K562 (cell line): ENCODE measurements around the gene NRDE2. TPM values are rescaled to one million over a fixed set of nuclear protein-coding genes. Genes with fewer than 3 reads are reported as not detected.

Experiments used
- ATAC-seq: fragments of 200-7000 bp; cut with Tn5 transposase; 3 replicates; pipeline ENCODE4 v1.9.1; 2020; ENCODE audit warnings: moderate library complexity
- BruUV-seq: library from RNA; stranded (reverse); fragments of 400-500 nt; replicated peaks from 2 replicates; lab custom pipeline; 2021; lab: Mats Ljungman, UMichigan
- CTCF ChIA-PET: fragments of 300-600 bp; formaldehyde crosslinking; extraction: SDS; loops from one replicate; lab custom pipeline; 2021; ENCODE audit warnings: low intra/inter-chr PET ratio; lab: Yijun Ruan, JAX
- POLR2A ChIA-PET: fragments of 300-600, 350-650 bp; sonication (Branson Sonifier 250); formaldehyde crosslinking; extraction: SDS; loops from one replicate; lab custom pipeline; 2021; ENCODE audit warnings: antibody characterized with exemption, inconsistent platforms; lab: Yijun Ruan, JAX
- DNase-seq, 4 experiments: peaks; one replicate each; pipeline versions ENCODE4 v3.0.0 to v3.0.0-alpha.2; 2011 to 2018; ENCODE audit warnings: low spot score in 3 of 4, mixed read lengths in 3 of 4; ENCODE audit errors: extremely low read depth in 1 of 4
- FAIRE-seq: peaks from 2 replicates; lab custom pipeline; 2011; peaks lifted over from hg19 to GRCh38; lab: Jason Lieb, UNC
- H2AFZ ChIP-seq: 2 replicates; pipeline ENCODE4 v1.6.0; 2011; ENCODE audit warnings: low read depth, low read length, control low read depth, inconsistent platforms
- H3K27ac ChIP-seq: fragments of 200-600 bp; 3 replicates; pipeline ENCODE4 v1.8.0; 2011; ENCODE audit warnings: low read depth, mild to moderate bottlenecking, control low read depth, inconsistent platforms, low read length, moderate library complexity, mixed read lengths; ENCODE audit errors: extremely low read depth
- H3K27me3 ChIP-seq, 2 experiments: fragments of 300-600 bp in 1 of 2; 2 replicates in 1 of 2; 3 replicates in 1 of 2; pipeline versions ENCODE4 v1.6.0 to v1.8.0; 2011; ENCODE audit warnings: inconsistent platforms in 2 of 2, low read length in 2 of 2, mild to moderate bottlenecking in 1 of 2, mixed read lengths in 1 of 2, moderate library complexity in 1 of 2; ENCODE audit not compliant: control insufficient read depth in 2 of 2, insufficient read depth in 2 of 2
- H3K36me3 ChIP-seq: fragments of 300-600 bp; 3 replicates; pipeline ENCODE4 v1.8.0; 2011; ENCODE audit warnings: mild to moderate bottlenecking, low read length, inconsistent platforms; ENCODE audit not compliant: control insufficient read depth, insufficient read depth
- H3K4me1 ChIP-seq, 2 experiments: fragments of 200-600 bp in 1 of 2; replicated peaks in 1 of 2; 2 replicates in 1 of 2; 3 replicates in 1 of 2; pipeline versions ENCODE4 v1.5.1 to v1.8.0; 2011; ENCODE audit warnings: inconsistent platforms in 2 of 2, low read length in 2 of 2, mild to moderate bottlenecking in 1 of 2, mixed read lengths in 1 of 2, moderate library complexity in 1 of 2; ENCODE audit not compliant: control insufficient read depth in 2 of 2, insufficient read depth in 2 of 2
- H3K4me2 ChIP-seq: 2 replicates; pipeline ENCODE4 v1.6.1; 2011; ENCODE audit warnings: low read length, control low read depth, inconsistent platforms, mixed read lengths; ENCODE audit not compliant: insufficient read depth
- H3K4me3 ChIP-seq: fragments of 200-600 bp; sonication (generic), shearing (Covaris generic); 2 replicates; pipeline ENCODE4 v1.5.1; 2016; ENCODE audit warnings: control low read depth, inconsistent platforms
- H3K79me2 ChIP-seq: fragments of 200-600 bp; 3 replicates; pipeline ENCODE4 v1.8.0; 2011; ENCODE audit warnings: low read length, inconsistent platforms; ENCODE audit not compliant: control insufficient read depth, insufficient read depth
- H3K9ac ChIP-seq, 2 experiments: 2 replicates each; pipeline versions ENCODE4 v1.6.0 to v1.6.1; 2011; ENCODE audit warnings: low read depth in 2 of 2, low read length in 2 of 2, control low read depth in 1 of 2, inconsistent platforms in 1 of 2, mild to moderate bottlenecking in 1 of 2, mixed read lengths in 1 of 2; ENCODE audit not compliant: insufficient read depth in 1 of 2
- H3K9me1 ChIP-seq: one replicate; pipeline ENCODE4 v1.6.0; 2011; ENCODE audit warnings: inconsistent platforms, mild to moderate bottlenecking, low read length, moderate library complexity; ENCODE audit not compliant: control insufficient read depth, insufficient read depth
- H3K9me3 ChIP-seq: replicated peaks from 2 replicates; pipeline ENCODE4 v1.5.1; 2011; ENCODE audit warnings: low read depth, low read length, inconsistent platforms; ENCODE audit not compliant: control insufficient read depth, insufficient read depth
- H4K20me1 ChIP-seq: replicated peaks from 2 replicates; pipeline ENCODE4 v1.6.1; 2011; ENCODE audit warnings: low read length, inconsistent platforms, mixed read lengths; ENCODE audit not compliant: control insufficient read depth, insufficient read depth
- BCL6 ChIP-seq: fragments of 250-450 bp; sonication (Bioruptor Pico); IDR thresholded peaks from 2 replicates; pipeline ENCODE4 v1.4.0; 2020
- EGR1 ChIP-seq: fragments of 450-650 bp; conservative IDR thresholded peaks from 2 replicates; pipeline ENCODE4 v1.6.1; 2017; ENCODE audit warnings: mild to moderate bottlenecking
- ESRRB ChIP-seq: fragments of 250-450 bp; sonication (Bioruptor Pico); IDR thresholded peaks from 2 replicates; pipeline ENCODE4 v1.5.0; 2020; ENCODE audit warnings: mild to moderate bottlenecking, moderate library complexity, borderline replicate concordance
- ETV1 ChIP-seq: fragments of 450-650 bp; conservative IDR thresholded peaks from 2 replicates; pipeline ENCODE4 v1.6.1; 2016; ENCODE audit warnings: missing genetic modification characterization, control low read depth, low read depth, missing compliant biosample characterization
- FOXA1 ChIP-seq: fragments of 450-650 bp; IDR thresholded peaks from 2 replicates; pipeline ENCODE4 v1.6.1; 2016; ENCODE audit warnings: mild to moderate bottlenecking, borderline replicate concordance
- HMG20A ChIP-seq: fragments of 450-650 bp; formaldehyde crosslinking; conservative IDR thresholded peaks from 2 replicates; pipeline ENCODE4 v1.4.0; 2020; ENCODE audit warnings: mild to moderate bottlenecking, mixed read lengths
- NFRKB ChIP-seq: fragments of 450-650 bp; IDR thresholded peaks from 2 replicates; pipeline ENCODE4 v1.6.1; 2016; ENCODE audit warnings: low read depth
- PCBP1 ChIP-seq: fragments of 200-400 bp; formaldehyde crosslinking; IDR thresholded peaks from 2 replicates; pipeline ENCODE4 v1.6.1; 2018; ENCODE audit warnings: mild to moderate bottlenecking, low read depth, low read length; ENCODE audit not compliant: poor library complexity, severe bottlenecking
- PHB ChIP-seq: fragments of 250-450 bp; sonication (Bioruptor Pico); IDR thresholded peaks from 2 replicates; pipeline ENCODE4 v1.5.0; 2021
- PML ChIP-seq: IDR thresholded peaks from 2 replicates; pipeline ENCODE4 v1.6.1; 2012; ENCODE audit warnings: low read length, inconsistent platforms
- PTTG1 ChIP-seq: fragments of 450-650 bp; IDR thresholded peaks from 2 replicates; pipeline ENCODE4 v1.6.1; 2016; ENCODE audit warnings: low read depth, mild to moderate bottlenecking, missing genetic modification characterization, missing compliant biosample characterization
- RAD51 ChIP-seq: fragments of 450-650 bp; IDR thresholded peaks from 2 replicates; pipeline ENCODE4 v1.7.1; 2016; ENCODE audit warnings: low read depth, mild to moderate bottlenecking, borderline replicate concordance
- U2AF2 ChIP-seq: fragments of 200-400 bp; formaldehyde crosslinking; optimal IDR thresholded peaks from 2 replicates; pipeline ENCODE3; 2017; ENCODE audit warnings: low read depth, mild to moderate bottlenecking, low read length
- ZFP30 ChIP-seq: fragments of 250-450 bp; sonication (Bioruptor Pico); IDR thresholded peaks from 2 replicates; pipeline ENCODE4 v1.8.0; 2022; ENCODE audit warnings: moderate library complexity, mild to moderate bottlenecking, inconsistent platforms, borderline replicate concordance
- ZNF143 ChIP-seq: sonication (generic); formaldehyde crosslinking; IDR thresholded peaks from 2 replicates; pipeline ENCODE4 v1.9.0; 2022; ENCODE audit warnings: mild to moderate bottlenecking, missing genetic modification reagents
- ZNF695 ChIP-seq: fragments of 450-650 bp; formaldehyde crosslinking; IDR thresholded peaks from 2 replicates; pipeline ENCODE4 v1.4.0; 2020; ENCODE audit warnings: mild to moderate bottlenecking, moderate library complexity
- ZNF696 ChIP-seq: fragments of 250-450 bp; sonication (Bioruptor Pico); conservative IDR thresholded peaks from 2 replicates; pipeline ENCODE4 v1.4.0; 2020; ENCODE audit warnings: mild to moderate bottlenecking, moderate library complexity
- ZNF717 ChIP-seq: fragments of 250-450 bp; sonication (Bioruptor Pico); IDR thresholded peaks from 2 replicates; pipeline ENCODE4 v1.5.0; 2021
- WGBS: fragments of 100-300 bp; shearing (Covaris generic); methylation state at CpG from one replicate; pipeline ENCODE4 v1.1.6; 2016; ENCODE audit warnings: low coverage, mixed read lengths; ENCODE audit not compliant: insufficient coverage; ENCODE audit errors: missing lambda C conversion rate; 5-methylcytosine and 5-hydroxymethylcytosine counted together
- in situ Hi-C: fragments of 300-500 bp; cut with MboI; formaldehyde crosslinking; loops from 4 replicates; pipeline ENCODE4 v1.15.0; 2018; ENCODE audit warnings: inconsistent platforms, mixed read lengths
- intact Hi-C: fragments of 100-400 bp; cut with micrococcal nuclease; formaldehyde crosslinking; loops from 2 replicates; pipeline ENCODE4 v1.14.2; 2022
- polyA plus RNA-seq, 8 experiments: library from polyadenylated mRNA; depleted of rRNA in 4 of 8; stranded (reverse) in 5 of 8; unstranded in 3 of 8; fragments of >200 nt; fragmentation: Nextera tagmentation in 2 of 8; fragmentation: Illumina TruSeq in 1 of 8; extraction: Ambion mirVana in 2 of 8; extraction: Trizol in 1 of 8; gene quantifications; 2 replicates each; pipeline versions ENCODE4 v1.2.1 to v1.2.3, GENCODE V29; 2011 to 2014; ENCODE audit warnings: inconsistent platforms in 1 of 8, missing spikeins in 1 of 8
- total RNA-seq, 7 experiments: library from RNA; depleted of rRNA in 6 of 7; stranded (reverse); fragments of >200 nt in 6 of 7; fragmentation: Illumina TruSeq in 2 of 7; extraction: Trizol in 2 of 7; gene quantifications; 2 replicates each; pipeline versions ENCODE4 v1.2.1 to v1.2.3, GENCODE V29; 2011 to 2021; ENCODE audit warnings: low replicate concordance in 1 of 7
- TF ChIP-seq, protein P1 (sequence below): fragments of 250-450 bp; sonication (Bioruptor Pico); IDR thresholded peaks from 2 replicates; pipeline ENCODE4 v1.8.0; 2022; ENCODE audit warnings: inconsistent platforms, mild to moderate bottlenecking, moderate library complexity, borderline replicate concordance
- TF ChIP-seq, protein P2 (sequence below): fragments of 450-650 bp; IDR thresholded peaks from 2 replicates; pipeline ENCODE4 v1.6.1; 2016; ENCODE audit warnings: antibody characterized with exemption

NRDE2 gene
- total and polyA plus RNA-seq, 9 of the 15 experiments (the other 6 are each of a cell fraction or from before 2014, with no cell fraction given): 3.3 to 15.0 (median 8.4) TPM

DNA sequence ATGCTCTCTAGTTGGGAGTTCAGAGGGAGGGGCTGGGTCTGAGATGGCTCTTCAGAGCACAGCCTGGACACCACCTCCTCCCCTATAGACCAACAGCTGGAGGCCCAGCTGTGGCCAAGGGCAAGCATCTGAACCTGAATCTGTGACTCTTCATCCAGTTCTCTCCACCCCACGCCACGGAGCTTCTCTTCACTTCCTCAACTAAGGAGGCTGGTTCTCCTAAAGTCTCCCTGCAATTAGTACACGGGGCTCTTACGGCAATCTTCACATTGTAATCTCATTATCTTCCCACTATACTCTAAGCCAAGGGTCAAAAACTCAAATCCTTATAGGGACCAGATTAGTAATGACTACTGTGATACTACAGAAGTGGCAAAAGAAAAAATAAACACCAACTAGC, 9.8 kb downstream of the NRDE2 start:
- no peaks in the 10 kb centered on the region for H3K9me1 ChIP-seq
- no peak overlapping the region for H3K4me3 ChIP-seq
- peaks cover 11% of the 10 kb centered on the region; the same call in 1 of the 3 replicates for H3K36me3 ChIP-seq
- FAIRE-seq: no peak
- TF ChIP-seq ZNF717 (CRISPR knock-in tag) (no peak), EGR1 (no peak), U2AF2 (no peak), PTTG1 (tag) (no peak), ETV1 (tag) (no peak), PHB (CRISPR knock-in tag) (no peak), BCL6 (no peak), NFRKB (no peak), ZFP30 (CRISPR knock-in tag) (no peak), ZNF143 (CRISPR knock-in tag) (no peak), PML (no peak), HMG20A (CRISPR knock-in tag) (no peak), PCBP1 (no peak), ZNF696 (CRISPR knock-in tag) (no peak), FOXA1 (no peak), ZNF695 (no peak), ESRRB (CRISPR knock-in tag) (no peak), RAD51 (no peak)
- TF ChIP-seq, protein P1, sequence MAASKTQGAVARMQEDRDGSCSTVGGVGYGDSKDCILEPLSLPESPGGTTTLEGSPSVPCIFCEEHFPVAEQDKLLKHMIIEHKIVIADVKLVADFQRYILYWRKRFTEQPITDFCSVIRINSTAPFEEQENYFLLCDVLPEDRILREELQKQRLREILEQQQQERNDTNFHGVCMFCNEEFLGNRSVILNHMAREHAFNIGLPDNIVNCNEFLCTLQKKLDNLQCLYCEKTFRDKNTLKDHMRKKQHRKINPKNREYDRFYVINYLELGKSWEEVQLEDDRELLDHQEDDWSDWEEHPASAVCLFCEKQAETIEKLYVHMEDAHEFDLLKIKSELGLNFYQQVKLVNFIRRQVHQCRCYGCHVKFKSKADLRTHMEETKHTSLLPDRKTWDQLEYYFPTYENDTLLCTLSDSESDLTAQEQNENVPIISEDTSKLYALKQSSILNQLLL: no peak
- TF ChIP-seq, protein P2, sequence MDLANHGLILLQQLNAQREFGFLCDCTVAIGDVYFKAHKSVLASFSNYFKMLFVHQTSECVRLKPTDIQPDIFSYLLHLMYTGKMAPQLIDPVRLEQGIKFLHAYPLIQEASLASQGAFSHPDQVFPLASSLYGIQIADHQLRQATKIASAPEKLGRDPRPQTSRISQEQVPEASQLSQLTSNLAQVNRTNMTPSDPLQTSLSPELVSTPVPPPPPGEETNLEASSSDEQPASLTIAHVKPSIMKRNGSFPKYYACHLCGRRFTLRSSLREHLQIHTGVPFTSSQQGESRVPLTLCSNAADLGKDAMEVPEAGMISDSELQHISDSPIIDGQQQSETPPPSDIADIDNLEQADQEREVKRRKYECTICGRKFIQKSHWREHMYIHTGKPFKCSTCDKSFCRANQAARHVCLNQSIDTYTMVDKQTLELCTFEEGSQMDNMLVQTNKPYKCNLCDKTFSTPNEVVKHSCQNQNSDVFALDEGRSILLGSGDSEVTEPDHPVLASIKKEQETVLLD: no peak
- TF ChIP-seq, all 486 proteins: peak for 0
- H3K9me3 ChIP-seq: no peaks in the 10 kb centered on the region
- peaks cover 10% of the 10 kb centered on the region; the same call in 2 of the 3 replicates for H3K79me2 ChIP-seq
- 41% methylated on average over 3 of the region's 4 CpGs for WGBS
- CTCF ChIA-PET: no interaction called here
- H3K4me1 ChIP-seq: no peaks in the 10 kb centered on the region; a peak in 1 of 5 replicates
- DNase-seq: no peak
- BruUV-seq: no TSS peak
- H3K27ac ChIP-seq: no peak overlapping the region
- intact Hi-C loops: no loop called here
- no peaks in the 10 kb centered on the region for H4K20me1 ChIP-seq
- H3K9ac ChIP-seq: no peak overlapping the region
- no peak overlapping the region for H2AFZ ChIP-seq
- ATAC-seq: no peak
- no peaks in the 10 kb centered on the region for H3K27me3 ChIP-seq
- H3K4me2 ChIP-seq: no peak overlapping the region
- POLR2A ChIA-PET: no interaction called here
- in situ Hi-C loops: no loop called here
